Muscle of back (tissue), 11 donors: Measurements from ENCODE around the gene CLSTN3. TPM values are rescaled to one million over a fixed set of nuclear protein-coding genes. Genes with fewer than 3 reads are reported as not detected.
"Not testable (repeated sequence)": the region's sequence is repeated elsewhere in the genome, so short reads cannot be mapped to it uniquely, and the experiment has no call there.

Experiments
- DNase-seq, 3 donors: peaks; one replicate each; pipeline versions ENCODE4 v3.0.0 to v3.0.0-alpha.2; 2013
- polyA plus RNA-seq, 10 donors: library from polyadenylated mRNA; unstranded; fragments of 120-200 nt; gene quantifications; one replicate each; pipeline ENCODE4 v1.2.1, GENCODE V29; 2013; ENCODE audit not compliant: insufficient read length in 10 of 10

CLSTN3 gene
- polyA plus RNA-seq, 10 donors: 11.8 to 25.7 (median 19.1) TPM

- DNase-seq: no peak
These were observed 27.6 kb upstream of the CLSTN3 start for GRCh38 chr12:7102582-7102981.

GRCh38 chr12:7103837-7104584 is 26.2 kb upstream of the CLSTN3 start:
- no peak for DNase-seq

- DNase-seq: no peak
These were observed 24.1 kb upstream of the CLSTN3 start for GRCh38 chr12:7106082-7106481.

- not testable (repeated sequence) for DNase-seq
These were observed 23.0 kb upstream of the CLSTN3 start for GRCh38 chr12:7107181-7107580.

GRCh38 chr12:7107636-7108002 is 22.6 kb upstream of the CLSTN3 start:
- DNase-seq: no peak

- peak in 2 of 3 donors; percentile 57 to 88 for DNase-seq
These were observed 22.0 kb upstream of the CLSTN3 start for GRCh38 chr12:7108003-7108795.

- DNase-seq: peak; percentile 87 to 96 (median 91)
These were observed 21.2 kb upstream of the CLSTN3 start, which contains the start of gene C1RL for GRCh38 chr12:7108796-7109571. C1RL (minus strand) TSS chr12:7109214; CDS start chr12:7109180, 34 bp downstream.

GRCh38 chr12:7109572-7109920 is 20.6 kb upstream of the CLSTN3 start:
- no peak for DNase-seq

GRCh38 chr12:7110661-7111060 is 19.5 kb upstream of the CLSTN3 start:
- no peak for DNase-seq

GRCh38 chr12:7112041-7112440 is 18.1 kb upstream of the CLSTN3 start:
- DNase-seq: peak in 2 of 3 donors; percentile 75 to 87

- peak in 2 of 3 donors; percentile 59 to 70 for DNase-seq
These were observed 16.7 kb upstream of the CLSTN3 start for GRCh38 chr12:7113389-7113871.

GRCh38 chr12:7114008-7114407 is 16.2 kb upstream of the CLSTN3 start:
- DNase-seq: no peak

GRCh38 chr12:7114851-7115250 is 15.3 kb upstream of the CLSTN3 start:
- no peak for DNase-seq

GRCh38 chr12:7116196-7116595 is 14.0 kb upstream of the CLSTN3 start:
- DNase-seq: no peak

- DNase-seq: no peak
These were observed 13.3 kb upstream of the CLSTN3 start for GRCh38 chr12:7116916-7117315.

- DNase-seq: no peak
These were observed 12.5 kb upstream of the CLSTN3 start for GRCh38 chr12:7117670-7118069.

- DNase-seq: no peak
These were observed 11.3 kb upstream of the CLSTN3 start for GRCh38 chr12:7118881-7119280.

GRCh38 chr12:7120166-7120565 is 10.0 kb upstream of the CLSTN3 start:
- no peak for DNase-seq

- DNase-seq: no peak
These were observed 8.8 kb upstream of the CLSTN3 start for GRCh38 chr12:7121324-7121723.

GRCh38 chr12:7122811-7123769 is 7.1 kb upstream of the CLSTN3 start:
- peak; percentile 53 to 86 (median 71) for DNase-seq
